HG03432 (cell line): ENCODE results near the gene COBL.

Experiments used
- ATAC-seq: cut with Tn5 transposase; IDR thresholded peaks from one replicate; pipeline ENCODE4 v1.9.1; 2021; ENCODE audit warnings: mild to moderate bottlenecking, moderate library complexity; ENCODE audit not compliant: unreplicated experiment

Gene COBL

GRCh38 chr7:51029701-51030191 is 286.9 kb downstream of the COBL start:
- no peak for ATAC-seq

DNA sequence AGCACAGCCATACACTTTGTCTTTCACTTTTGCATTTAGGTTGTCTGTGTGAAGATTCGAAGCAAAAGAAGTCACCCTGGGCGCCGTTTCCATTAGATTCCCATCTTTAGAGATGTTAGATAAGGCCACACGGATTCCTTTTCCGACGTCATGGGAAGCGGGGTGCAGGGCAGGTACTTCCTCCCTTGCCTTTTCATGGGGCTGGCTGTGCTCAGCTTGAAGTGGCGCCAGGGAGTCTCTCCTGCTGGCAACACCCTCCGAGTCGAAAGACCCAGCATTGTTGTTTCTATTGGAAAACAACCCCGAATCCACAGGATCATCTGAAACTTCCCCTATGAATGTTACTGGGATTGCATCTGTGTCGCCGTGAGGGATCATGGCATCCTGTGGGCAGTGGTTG is 287.5 kb downstream of the COBL start:
- no peak for ATAC-seq

- no peak for ATAC-seq
Measured at GRCh38 chr7:51027935-51028830, 288.4 kb downstream of the COBL start.

GRCh38 chr7:51027106-51027934 is 289.3 kb downstream of the COBL start:
- no peak for ATAC-seq

- no peak for ATAC-seq
Measured at GRCh38 chr7:51026341-51026740, 290.3 kb downstream of the COBL start.

- no peak for ATAC-seq
Measured at GRCh38 chr7:51025668-51026067, 290.9 kb downstream of the COBL start.

DNA sequence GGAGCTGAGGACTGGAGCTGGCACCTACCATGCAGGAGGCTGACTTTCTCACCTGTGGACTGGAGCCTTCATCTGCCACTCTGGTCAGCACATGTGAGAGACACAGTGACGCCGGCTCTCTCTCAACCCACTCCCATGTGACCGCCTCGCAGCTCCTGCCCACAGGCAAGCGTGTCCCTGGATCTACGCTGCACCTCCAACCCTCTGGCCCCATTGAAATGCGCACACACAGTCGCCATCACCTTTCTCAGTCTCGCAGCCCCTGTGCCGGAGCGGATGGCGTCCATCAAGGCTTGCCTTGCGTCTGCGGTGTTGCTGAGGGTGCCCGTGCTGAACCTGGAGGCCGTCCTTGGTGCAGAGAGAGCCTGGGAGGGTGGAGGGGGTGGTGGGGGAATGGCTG is 291.7 kb downstream of the COBL start:
- no peak for ATAC-seq

DNA sequence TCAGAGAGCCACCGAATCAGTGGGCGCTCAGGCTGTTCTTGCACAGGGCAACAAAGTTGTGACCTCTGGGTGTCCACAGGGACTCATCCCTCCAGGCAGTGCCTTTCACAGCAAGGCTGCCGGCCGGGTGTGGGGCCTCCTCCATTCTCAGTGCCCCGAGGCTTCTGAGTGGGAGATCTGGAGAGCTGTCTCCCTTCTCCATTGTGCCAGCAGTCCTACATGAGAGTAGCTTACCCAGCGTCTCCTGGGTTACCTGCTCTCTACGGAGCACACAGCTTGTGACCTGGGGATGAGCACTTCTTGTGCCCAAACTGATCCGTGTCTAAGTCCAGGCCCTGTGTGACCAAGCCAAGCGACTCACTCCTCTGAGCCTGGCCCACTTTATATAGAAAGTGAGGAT is 293.1 kb downstream of the COBL start:
- ATAC-seq = no peak

GRCh38 chr7:51022821-51023220 is 293.8 kb downstream of the COBL start:
- ATAC-seq = no peak

DNA sequence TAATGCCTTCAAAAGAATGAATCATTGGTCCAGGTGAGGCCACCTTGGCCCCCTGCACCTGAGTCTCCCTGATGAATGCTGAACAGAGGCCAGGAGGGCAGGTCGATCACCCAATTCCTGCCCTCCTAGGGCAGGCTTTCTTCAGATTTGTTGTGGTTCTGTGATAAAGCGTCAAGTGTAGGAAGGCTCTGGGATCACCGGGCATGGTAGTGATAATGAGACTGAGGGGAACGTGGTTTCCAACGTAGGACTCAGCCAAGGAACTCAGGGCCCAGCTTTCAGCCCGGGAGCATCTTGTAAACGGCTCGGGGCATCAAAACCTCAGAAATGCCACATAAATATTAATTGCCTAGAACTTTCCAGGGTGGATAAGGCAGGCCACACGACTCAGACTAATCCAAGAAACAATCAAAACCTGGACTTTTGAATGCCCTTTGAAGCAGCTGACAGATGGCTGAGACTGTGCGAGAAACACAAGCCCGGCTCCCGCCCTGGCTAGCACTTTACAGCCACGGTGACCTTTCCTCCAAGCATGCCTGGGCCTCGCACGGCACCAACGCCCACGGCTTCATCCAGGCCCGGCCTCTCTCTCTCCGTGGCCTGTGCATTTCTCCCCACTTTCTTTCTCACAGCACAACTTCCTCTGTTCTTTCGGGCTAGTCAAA is 294.6 kb downstream of the COBL start:
- ATAC-seq = no peak

DNA sequence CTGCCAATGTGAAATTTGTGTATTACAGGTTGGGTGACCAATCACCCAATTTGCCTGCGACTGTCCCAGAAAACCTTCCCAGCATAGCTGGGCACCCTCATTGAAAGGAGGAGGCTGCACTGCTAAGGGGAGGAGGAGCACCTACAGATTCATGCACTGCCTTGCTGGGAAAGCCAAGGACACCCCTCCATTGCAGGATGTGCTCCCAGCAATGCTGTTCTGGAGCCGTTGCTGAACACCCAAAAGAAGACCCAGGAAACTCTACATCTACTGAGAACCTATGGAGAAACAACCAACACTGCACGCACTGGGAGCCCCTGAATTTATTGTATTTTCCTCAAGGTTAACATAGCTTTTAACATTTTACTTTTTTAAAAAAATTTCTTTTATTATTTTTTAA is 295.7 kb downstream of the COBL start:
- ATAC-seq = no peak

DNA sequence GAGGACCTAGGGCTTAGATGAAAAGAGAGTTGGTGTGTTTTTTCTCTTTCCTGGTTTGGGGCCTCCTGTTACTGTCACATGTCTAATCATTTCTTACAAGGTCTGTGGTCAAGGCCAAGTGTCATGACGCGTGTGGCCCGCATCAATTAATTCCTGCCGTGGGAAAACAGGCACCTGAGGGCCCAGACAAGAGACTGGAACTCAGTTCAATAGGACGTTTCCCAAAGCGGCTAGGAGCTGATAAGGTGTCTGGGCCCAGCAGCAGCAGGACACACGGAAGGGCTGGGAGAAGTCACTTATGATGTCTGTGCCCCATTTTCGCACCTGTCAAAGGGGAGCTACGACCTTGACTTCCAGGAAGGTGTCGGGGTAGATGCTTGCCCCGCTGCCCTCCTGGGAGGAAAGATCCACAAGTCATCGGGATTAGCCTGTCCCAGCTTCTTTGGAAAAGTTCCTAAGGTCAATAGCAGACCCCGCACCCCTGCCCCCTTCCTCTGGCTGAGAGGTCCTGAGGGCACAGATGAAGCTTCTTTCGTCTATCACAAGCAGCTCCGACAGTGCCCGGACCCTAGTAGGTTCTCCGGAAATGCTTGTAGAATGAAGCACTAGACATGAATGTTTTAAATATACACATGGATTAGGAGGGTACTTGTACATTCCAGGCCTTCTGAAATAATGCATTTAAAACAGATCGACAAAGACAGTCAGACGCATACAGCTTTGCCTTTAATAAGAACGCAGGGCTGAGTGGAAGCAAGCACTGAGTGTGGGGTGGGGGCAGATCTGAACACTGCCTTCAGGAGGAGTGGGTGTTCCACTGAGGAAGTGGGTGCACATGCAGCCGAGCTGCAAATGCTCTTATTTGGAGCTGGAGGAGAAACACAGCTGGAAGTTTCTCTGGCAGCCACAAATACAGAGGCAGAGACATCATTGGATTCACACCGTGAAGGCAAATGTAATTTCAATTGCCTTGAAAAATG is 296.4 kb downstream of the COBL start:
- ATAC-seq = no peak

GRCh38 chr7:51019191-51019844 is 297.3 kb downstream of the COBL start:
- ATAC-seq = no peak

DNA sequence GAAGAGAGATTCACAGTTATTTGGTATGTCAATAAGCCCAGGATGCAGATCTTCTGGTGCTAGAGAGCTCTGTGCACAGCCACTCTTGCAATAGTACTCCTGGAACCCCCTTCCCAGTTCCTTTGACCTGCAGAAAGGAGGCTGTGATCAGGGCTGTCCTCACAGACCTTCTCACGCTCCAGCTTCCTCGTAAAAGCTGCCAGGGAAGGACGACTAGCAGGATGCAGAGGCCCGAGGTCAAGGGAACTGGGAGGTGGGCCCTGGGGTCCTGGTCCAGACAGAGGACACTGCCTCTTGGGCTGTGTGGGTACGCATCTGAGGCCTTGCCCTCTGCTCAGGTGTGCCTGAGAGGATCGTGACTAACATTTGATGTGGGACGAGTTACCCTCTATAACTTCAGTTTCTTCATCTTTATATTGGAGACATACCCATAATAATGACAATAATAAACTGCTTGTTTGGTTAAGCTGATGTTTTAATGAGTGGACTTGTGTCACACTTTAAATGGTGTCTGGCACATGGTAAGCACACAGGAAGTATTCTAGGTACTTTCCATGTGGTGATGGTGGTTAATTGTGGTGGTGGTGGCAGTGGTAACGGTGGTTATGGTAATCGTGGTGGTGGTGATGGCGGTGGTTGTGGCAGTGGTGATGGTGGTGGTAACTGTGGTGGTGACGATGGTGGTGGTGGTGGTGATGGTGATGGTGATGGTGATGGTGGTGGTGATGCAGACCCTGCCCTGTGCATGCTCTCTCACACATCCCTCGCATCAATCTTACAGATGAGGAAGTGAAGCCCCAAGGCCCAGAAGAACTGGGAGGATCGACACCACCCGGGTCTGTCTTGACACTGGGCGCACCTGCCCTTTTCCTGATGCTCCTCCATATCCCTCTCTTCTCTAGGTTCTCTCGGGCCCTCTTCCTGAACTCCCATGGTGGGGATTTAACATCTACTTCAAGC is 298.8 kb downstream of the COBL start:
- no peak for ATAC-seq

DNA sequence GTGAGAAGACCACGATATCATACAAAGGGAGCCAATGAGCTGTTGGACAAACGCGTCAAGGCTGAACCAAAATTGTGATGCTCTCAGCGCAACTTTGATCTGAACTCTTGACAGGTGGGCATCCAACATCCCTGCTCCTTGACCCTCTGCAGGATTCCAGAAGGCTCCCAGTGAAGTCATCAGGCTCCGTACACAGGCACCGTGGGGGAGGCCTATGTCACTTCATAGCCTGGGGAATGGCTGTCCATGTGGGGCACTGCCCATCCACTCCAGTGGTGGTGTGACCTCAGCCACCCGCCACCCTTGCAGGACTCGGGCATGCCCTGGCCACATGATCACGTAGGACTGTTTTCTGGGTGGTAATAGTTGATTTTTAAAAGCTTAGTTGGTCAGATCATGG is 300.1 kb downstream of the COBL start:
- ATAC-seq = no peak

DNA sequence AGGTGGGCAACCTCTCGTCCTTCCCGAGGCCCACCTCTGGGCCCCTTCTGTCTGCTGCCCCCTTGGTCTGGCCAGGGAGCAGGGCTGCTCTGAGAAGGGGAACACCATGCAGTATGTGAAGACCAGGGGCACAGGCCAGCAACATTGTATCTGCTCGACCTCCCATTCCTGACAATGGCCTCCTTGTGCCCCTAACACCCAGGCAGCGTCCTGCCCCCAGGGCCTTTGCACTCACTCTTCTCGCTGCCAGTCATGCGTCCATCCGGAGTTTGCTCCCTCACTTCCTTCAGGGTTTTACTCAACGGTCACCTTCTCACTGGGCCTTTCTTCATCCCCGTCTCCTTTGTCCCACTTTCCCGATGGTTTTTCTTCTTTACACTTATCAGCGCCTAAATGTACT is 301.0 kb downstream of the COBL start:
- ATAC-seq = no peak

DNA sequence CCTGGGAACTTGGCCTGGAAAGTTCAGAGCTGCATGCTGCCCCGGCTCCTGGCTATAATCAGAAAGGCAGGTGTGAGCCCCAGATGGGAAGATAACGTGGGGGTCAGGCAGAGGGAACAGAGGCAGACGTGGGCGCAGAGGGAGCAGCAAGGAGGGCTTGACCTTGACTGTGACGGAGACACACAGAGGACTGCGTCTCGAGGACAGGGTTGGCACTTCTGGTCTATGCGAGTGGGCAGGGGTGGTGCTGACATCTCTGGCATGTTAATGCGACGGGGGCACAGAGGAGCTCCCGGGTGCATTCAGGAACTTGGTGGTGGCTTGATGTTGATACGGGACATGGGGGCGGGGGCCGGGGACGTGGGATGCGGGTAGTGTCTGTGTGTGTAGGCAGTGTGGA is 301.8 kb downstream of the COBL start:
- no peak for ATAC-seq

GRCh38 chr7:51013861-51014511 is 302.6 kb downstream of the COBL start:
- no peak for ATAC-seq
